GM12892 (cell line): ENCODE results near the gene PBOV1.

Experiments used
- DNase-seq: peaks from one replicate; pipeline ENCODE4 v3.0.0; 2011; ENCODE audit not compliant: insufficient read length
- FAIRE-seq: peaks from 2 replicates; lab custom pipeline; 2011; peaks lifted over from hg19 to GRCh38; lab: Jason Lieb, UNC
- POLR2A ChIP-seq: IDR thresholded peaks from 2 replicates; pipeline ENCODE4 v1.6.1; 2011; ENCODE audit warnings: low read depth, low read length, control low read depth
- POLR2AphosphoS5 ChIP-seq: IDR thresholded peaks from 2 replicates; pipeline ENCODE4 v1.6.1; 2011; ENCODE audit warnings: low read depth, low read length, control low read depth
- TAF1 ChIP-seq: IDR thresholded peaks from 2 replicates; pipeline ENCODE4 v1.6.1; 2011; ENCODE audit warnings: low read depth, mild to moderate bottlenecking, control low read depth, low read length, borderline replicate concordance

The PBOV1 gene

DNA sequence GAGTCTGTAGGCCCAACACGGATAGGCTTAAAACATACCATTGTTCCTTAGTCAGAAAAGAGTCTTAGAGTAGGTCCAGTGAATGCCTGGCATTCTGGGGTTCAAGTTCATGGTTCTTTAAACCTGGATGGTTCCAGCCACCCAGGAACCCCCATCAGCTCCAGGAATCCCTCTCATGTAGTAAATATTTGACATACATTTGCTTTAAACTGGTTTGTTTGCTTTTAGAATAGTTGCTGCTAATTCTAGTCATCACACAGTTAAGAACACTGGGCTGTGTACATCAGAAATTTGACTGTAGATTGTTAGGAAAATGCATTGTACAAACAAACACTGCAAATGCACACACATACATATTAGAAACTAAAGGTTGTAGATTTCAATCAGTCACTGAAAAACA is 30.6 kb upstream of the PBOV1 start:
- FAIRE-seq (no peak), DNase-seq (no peak)
- TF ChIP-seq TAF1 (no peak), POLR2AphosphoS5 (no peak), POLR2A (no peak)

DNA sequence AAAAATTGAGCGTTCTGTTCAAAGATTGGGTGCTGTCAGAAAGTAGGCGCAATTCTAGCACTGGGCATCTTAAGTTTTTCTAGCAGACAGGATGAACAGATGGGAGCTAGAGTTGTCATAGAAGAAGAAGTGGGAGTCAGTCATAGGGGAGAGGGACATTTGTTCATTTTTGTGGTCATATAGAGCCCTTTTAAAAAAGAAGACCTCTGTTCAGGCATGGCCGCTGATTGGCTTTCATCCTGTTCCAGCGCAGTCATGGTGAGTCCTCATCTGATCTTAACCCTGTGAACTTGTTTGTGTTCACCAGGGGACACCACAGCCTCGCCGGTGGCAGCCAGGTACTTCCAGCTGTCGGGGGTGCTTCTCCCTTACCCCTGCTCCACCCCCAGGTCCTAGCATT is 29.7 kb upstream of the PBOV1 start:
- DNase-seq (no peak), FAIRE-seq (no peak)
- TF ChIP-seq POLR2A (no peak), POLR2AphosphoS5 (no peak), TAF1 (no peak)

DNA sequence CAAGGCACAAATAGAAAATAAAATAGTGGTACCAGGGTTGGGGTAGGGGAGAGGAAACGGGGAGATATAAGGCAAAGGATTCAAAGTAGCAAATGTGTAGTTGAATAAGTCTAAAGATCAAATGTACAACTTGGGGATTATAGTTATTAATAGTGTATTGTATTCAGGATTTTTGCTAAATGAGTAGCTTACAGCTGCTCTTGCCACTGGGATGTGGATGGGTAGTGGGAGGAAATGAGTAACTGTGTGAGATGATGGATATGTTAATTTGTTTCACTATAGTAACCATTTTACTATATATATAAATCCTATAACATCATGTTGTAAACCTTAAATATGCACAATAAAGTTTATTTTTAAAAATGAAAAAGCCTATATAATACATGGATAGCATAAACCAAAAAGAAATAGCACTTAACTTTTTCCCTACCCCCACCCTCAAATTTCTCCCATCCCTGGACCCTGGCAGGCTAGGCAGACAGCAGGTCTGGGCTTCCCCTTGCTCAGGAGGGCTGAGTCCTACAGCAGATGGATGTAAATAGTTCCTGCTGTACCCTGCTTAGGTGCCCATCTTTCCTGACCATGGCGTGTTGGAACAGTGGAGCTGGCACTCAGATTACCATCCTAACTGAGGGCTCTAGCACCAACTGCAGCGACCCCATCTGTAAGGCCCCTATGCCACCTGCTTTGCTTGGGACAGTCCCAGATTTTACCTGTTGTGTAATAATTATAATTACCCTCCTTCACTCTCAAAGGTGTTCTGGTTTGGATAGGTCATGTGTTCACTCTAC is 28.6 kb upstream of the PBOV1 start:
- FAIRE-seq (no peak), DNase-seq (no peak)
- no peak for TF ChIP-seq POLR2A
- no peak for TF ChIP-seq POLR2AphosphoS5
- no peak for TF ChIP-seq TAF1

DNA sequence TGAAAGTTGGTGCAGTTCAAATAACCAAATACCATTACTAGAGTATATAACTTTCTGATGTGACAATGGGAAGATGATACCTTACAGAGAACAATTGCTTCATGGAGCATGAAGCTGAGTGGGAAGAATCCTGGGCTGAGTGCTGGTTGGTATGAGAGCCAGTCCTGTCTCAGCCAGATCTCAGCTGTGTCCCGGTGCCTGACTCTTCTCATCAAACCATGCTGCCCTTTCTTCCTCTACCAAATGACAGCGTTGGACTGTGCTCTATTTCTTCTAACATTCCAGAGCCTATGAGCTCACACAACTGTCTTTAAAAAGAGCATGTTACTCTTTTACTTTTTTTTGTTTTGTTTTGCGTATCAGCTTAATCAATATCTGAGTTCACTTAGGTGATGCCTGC is 27.5 kb upstream of the PBOV1 start:
- DNase-seq (no peak), FAIRE-seq (no peak)
- TF ChIP-seq POLR2A, result no peak
- TF ChIP-seq TAF1, result no peak
- no peak for TF ChIP-seq POLR2AphosphoS5

DNA sequence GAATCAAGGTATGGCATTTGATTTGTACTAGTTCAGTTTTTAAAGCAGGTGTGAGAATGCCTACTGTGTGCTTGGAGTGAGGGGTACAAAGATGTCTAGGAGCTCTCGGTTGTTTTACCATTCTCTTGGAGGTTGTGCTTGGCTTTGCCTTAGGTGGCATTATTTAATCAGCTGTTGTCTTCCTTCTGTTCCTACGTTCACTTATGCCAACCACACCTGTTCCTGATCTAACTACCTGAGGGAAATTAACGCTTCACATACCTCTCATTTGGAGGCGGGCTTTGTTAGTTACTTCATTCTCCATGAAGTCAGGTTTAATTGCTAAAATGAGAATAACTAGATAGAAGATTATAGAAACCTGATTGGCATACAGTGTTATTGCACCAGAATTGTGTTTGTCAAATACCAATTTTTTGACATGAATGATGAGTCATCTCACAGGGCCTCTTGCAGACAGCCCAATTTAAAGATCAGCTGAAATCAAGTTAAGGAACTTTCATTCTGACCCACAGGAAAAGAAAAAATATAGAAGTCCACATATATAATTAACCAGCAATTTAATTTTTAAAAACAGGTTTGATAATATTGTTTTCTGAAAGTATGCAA is 24.8 kb upstream of the PBOV1 start:
- DNase-seq (no peak), FAIRE-seq (no peak)
- TF ChIP-seq TAF1, result no peak
- TF ChIP-seq POLR2A, result no peak
- no peak for TF ChIP-seq POLR2AphosphoS5

DNA sequence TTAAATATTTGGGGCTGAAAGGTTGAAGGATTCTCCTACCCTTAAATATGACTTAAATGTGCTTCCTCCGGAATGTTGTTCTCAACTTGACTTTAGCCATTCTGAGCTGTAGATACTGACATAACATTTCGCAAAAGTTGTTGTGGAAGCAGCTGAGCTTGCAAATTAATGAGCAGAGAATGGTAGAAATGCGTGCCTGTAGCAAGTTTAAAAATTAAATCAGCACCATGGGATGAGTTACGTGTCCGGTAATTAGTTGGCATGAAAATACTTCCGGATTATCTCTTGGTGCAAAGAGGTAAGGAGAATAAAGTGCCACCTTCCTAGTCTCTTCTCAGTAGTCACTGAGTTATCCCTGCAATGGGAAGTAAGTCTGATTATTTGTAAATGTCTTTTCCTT is 23.6 kb upstream of the PBOV1 start:
- TF ChIP-seq POLR2AphosphoS5 (no peak), TAF1 (no peak), POLR2A (no peak)
- DNase-seq (no peak), FAIRE-seq (no peak)

DNA sequence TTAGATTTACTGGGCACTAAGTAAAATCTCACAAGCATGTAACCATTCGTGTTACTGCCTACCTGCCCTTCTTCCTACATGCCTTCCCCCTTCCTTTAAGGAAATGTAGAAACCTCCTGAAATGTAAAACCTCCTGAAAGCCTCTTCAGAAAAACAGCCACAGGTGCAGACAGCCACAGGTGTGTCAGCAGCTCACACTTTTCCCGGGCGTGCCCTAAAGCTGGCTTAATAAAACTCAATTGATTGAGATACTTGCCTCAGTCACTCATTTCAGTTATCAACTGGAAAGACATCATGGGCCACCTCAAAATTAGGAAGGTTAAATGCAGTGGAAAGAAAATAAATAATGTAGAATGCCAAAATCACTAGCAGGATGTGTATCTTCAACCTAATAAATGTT is 23.1 kb upstream of the PBOV1 start:
- no peak for DNase-seq
- no peak for FAIRE-seq
- no peak for TF ChIP-seq POLR2A

DNA sequence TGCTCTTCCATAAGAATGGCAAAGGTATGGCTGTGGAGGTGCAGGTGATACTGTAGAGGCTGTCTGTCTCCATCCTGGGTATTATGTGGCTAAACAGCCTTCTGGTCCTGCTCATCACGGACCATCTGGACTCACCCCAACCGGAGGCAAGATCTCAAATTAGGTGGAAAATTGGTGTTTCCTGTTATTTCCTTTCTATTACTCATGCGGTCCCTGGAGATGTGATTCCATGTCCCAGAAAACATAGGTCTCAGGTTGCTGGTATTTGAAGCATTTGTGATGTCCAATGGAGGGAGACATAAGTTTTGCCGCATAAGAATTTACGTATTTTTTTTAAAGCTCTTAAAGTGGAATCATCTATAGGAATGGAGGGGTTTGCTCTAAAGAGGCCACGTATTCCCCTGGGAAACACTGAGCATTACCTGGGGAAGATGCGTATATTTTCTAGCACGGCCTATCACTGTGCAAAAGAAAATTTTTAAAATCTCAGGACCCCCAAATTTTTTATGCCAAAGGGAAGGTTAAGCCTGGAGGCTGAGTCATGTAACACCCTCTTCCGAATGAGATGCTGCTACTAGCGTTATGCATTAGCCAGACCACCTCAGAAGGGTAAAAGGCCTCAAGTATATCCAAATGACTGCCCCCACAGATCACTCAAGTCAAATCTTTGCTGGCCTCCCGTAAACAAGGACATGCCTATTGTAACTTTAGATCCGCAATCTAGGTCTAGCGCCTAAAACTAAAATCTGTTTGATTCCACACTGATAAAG is 22.4 kb upstream of the PBOV1 start:
- no peak for FAIRE-seq
- TF ChIP-seq TAF1, result no peak
- TF ChIP-seq POLR2AphosphoS5, result no peak
- TF ChIP-seq POLR2A, result no peak
- no peak for DNase-seq

DNA sequence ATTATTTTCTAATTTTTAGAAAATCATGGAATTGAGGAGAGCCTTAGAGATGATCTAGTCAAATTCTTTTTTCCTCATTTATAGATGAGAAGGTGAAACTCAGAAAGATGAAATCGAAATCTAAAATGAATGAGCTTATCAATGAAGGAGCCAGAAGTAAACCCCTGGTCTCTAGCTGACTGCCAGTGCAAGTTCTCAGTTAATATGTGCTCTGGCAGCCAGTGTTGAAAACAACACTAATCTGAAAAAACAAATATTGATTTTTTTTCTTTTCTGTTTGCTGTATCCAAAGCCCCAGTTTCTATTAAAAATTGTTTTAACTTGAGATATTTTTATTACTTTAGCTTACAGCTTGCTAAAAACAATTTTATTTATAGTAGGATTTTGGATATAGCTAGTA is 21.5 kb upstream of the PBOV1 start:
- DNase-seq, result no peak
- TF ChIP-seq POLR2A (no peak), TAF1 (no peak), POLR2AphosphoS5 (no peak)
- no peak for FAIRE-seq

DNA sequence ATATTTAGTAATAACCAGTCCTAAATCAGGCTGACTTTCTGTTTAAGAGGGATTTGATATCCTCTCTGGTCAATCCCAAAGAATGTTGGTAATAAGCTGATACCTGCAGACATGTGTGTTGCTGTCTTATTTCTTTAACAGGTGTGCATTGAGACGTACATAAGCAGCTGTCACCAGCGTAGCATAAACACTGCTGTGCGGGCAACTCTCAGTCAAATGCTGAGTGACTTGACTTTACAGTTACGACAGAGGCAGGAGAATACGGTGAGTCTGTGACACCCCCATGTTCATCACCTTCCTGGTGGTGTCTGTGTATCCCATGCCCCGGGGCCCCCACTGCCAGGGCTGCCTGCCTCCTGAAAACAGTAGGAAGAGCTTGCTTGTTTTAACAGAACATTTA is 20.1 kb upstream of the PBOV1 start:
- FAIRE-seq, result no peak
- no peak for DNase-seq
- TF ChIP-seq POLR2A, result no peak
- TF ChIP-seq TAF1, result no peak
- no peak for TF ChIP-seq POLR2AphosphoS5

DNA sequence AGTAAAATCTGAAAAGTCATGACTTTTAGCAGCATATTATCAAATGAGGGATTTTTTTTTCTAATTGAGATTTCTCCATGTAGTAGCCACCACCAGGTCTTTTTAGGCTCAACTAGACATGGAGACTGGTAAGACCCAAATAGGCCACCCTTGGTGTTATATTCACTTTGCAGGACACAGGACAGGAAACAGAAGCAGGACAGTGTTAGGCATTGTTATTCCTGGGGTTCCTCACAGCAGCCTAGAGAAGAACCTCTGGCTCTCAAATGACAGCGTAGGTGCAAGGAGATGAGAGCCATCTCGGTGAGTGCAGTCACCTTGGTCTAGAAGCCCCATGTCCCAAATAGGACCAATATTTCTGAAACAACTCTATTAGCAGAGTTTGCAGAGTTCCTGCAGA is 19.2 kb upstream of the PBOV1 start:
- no peak for DNase-seq
- FAIRE-seq, result no peak
- no peak for TF ChIP-seq TAF1
- TF ChIP-seq POLR2AphosphoS5, result no peak
- no peak for TF ChIP-seq POLR2A
